Panc1 (cell line): ENCODE results near the gene BMP3. TPM values are rescaled to one million over a fixed set of nuclear protein-coding genes. Genes with fewer than 3 reads are reported as not detected.

Source experiments
- ATAC-seq: fragments of 200-7000 bp; cut with Tn5 transposase; 2 replicates; pipeline ENCODE4 v1.9.1; 2020; ENCODE audit warnings: mild to moderate bottlenecking, moderate library complexity
- BruUV-seq: library from RNA; stranded (reverse); fragments of 400-500 nt; replicated peaks from 2 replicates; lab custom pipeline; 2021; lab: Mats Ljungman, UMichigan
- CTCF ChIA-PET: fragments of 300-600 bp; sonication (Branson Sonifier 250); formaldehyde crosslinking; loops from one replicate; lab custom pipeline; 2022; ENCODE audit warnings: antibody characterized with exemption; lab: Charles Lee
- POLR2A ChIA-PET: fragments of 300-600 bp; sonication (Branson Sonifier 250); formaldehyde crosslinking; loops from one replicate; lab custom pipeline; 2022; ENCODE audit warnings: antibody characterized with exemption; lab: Charles Lee
- DNase-seq: peaks from one replicate; pipeline ENCODE4 v3.0.0-alpha.2; 2010; ENCODE audit warnings: low read depth, low spot score
- H3K27ac ChIP-seq: 2 replicates; pipeline ENCODE4 v1.5.1; 2011; ENCODE audit warnings: mild to moderate bottlenecking, low read length, inconsistent platforms
- H3K27me3 ChIP-seq: fragments of 200-500 bp; sonication (Bioruptor generic); 2 replicates; pipeline ENCODE4 v1.6.0; 2014; ENCODE audit warnings: low read length, inconsistent platforms; ENCODE audit not compliant: control insufficient read depth, insufficient read depth
- H3K36me3 ChIP-seq: fragments of 200-500 bp; sonication (Bioruptor generic); 2 replicates; pipeline ENCODE4 v1.5.1; 2014; ENCODE audit warnings: inconsistent platforms, mild to moderate bottlenecking, low read length, moderate library complexity; ENCODE audit not compliant: control insufficient read depth, insufficient read depth
- H3K4me1 ChIP-seq: 2 replicates; pipeline ENCODE4 v1.5.1; 2011; ENCODE audit warnings: inconsistent platforms, mild to moderate bottlenecking, low read length, moderate library complexity; ENCODE audit not compliant: control insufficient read depth, insufficient read depth
- H3K4me3 ChIP-seq, 2 experiments: 2 replicates each; pipeline ENCODE4 v1.5.1; 2011 to 2012; ENCODE audit warnings: low read depth in 2 of 2, low read length in 2 of 2, mild to moderate bottlenecking in 2 of 2, inconsistent platforms in 1 of 2, moderate library complexity in 1 of 2
- H3K9me3 ChIP-seq: fragments of 200-500 bp; sonication (Bioruptor generic); 2 replicates; pipeline ENCODE4 v1.5.1; 2014; ENCODE audit warnings: low read depth, mild to moderate bottlenecking, inconsistent platforms, low read length, moderate library complexity; ENCODE audit not compliant: control insufficient read depth, insufficient read depth
- CTCF ChIP-seq: fragments of 450-650 bp; IDR thresholded peaks from 2 replicates; pipeline ENCODE4 v1.5.1; 2017; ENCODE audit warnings: mild to moderate bottlenecking
- POLR2AphosphoS5 ChIP-seq: IDR thresholded peaks from 2 replicates; pipeline ENCODE4 v1.6.1; 2012; ENCODE audit warnings: mild to moderate bottlenecking, low read depth, low read length, moderate library complexity
- REST ChIP-seq, 2 experiments: IDR thresholded peaks; 2 replicates each; pipeline ENCODE4 v1.6.1; 2011 to 2012; ENCODE audit warnings: low read depth in 2 of 2, control low read depth in 1 of 2, low read length in 1 of 2, mild to moderate bottlenecking in 1 of 2, moderate library complexity in 1 of 2; ENCODE audit not compliant: insufficient read depth in 1 of 2
- SIN3A ChIP-seq: IDR thresholded peaks from 2 replicates; pipeline ENCODE4 v1.6.1; 2012; ENCODE audit warnings: low read depth, mild to moderate bottlenecking, low read length, moderate library complexity, borderline replicate concordance; ENCODE audit not compliant: insufficient read depth
- TCF7L2 ChIP-seq: IDR thresholded peaks from 2 replicates; pipeline ENCODE4 v1.6.1; 2011; ENCODE audit warnings: mild to moderate bottlenecking, low read depth, low read length, inconsistent platforms
- in situ Hi-C: cut with HindIII; loops from 2 replicates; pipeline ENCODE4 v1.10.0; 2016; ENCODE audit warnings: low sequenced_read_pairs, low pct_unique_long_range_greater_than_20kb
- intact Hi-C: fragments of 100-400 bp; cut with micrococcal nuclease; formaldehyde crosslinking; loops from one replicate; pipeline ENCODE4 v1.10.0; 2022; ENCODE audit not compliant: unreplicated experiment
- total RNA-seq: library from RNA; stranded (reverse); gene quantifications from one replicate; pipeline ENCODE4 v1.2.1, GENCODE V29; 2021; ENCODE audit not compliant: unreplicated experiment

BMP3 gene
- total RNA-seq, 1 experiment from 2014 or later: 0.08 TPM

GRCh38 chr4:81039351-81039972 is 9.0 kb downstream of the BMP3 start:
- in situ Hi-C loops: no loop called here
- no peaks in the 10 kb centered on the region for H3K9me3 ChIP-seq
- no peaks in the 10 kb centered on the region for H3K36me3 ChIP-seq
- CTCF ChIA-PET: interaction anchor here (1.0 kb wide), 1 partner anchor 677 kb away, joined by 5 read pairs; no protein-coding TSS in a partner anchor
- no peak for TF ChIP-seq CTCF
- TF ChIP-seq TCF7L2: no peak
- no peak for TF ChIP-seq POLR2AphosphoS5
- TF ChIP-seq REST (IDR thresholded peaks at IDR 0.05; ENCODE audit: insufficient read depth in 1 of 2, low read depth in 2 of 2, low read length in 1 of 2): no peak
- no peak for TF ChIP-seq SIN3A
- no TSS peak for BruUV-seq
- no peaks in the 10 kb centered on the region for H3K27me3 ChIP-seq
- no peak overlapping the region for H3K4me3 ChIP-seq
- no peak for ATAC-seq
- intact Hi-C loops: no loop called here
- DNase-seq: no peak
- no peak overlapping the region for H3K27ac ChIP-seq
- H3K4me1 ChIP-seq: no peaks in the 10 kb centered on the region
- POLR2A ChIA-PET: no interaction called here

GRCh38 chr4:81040012-81040659 is 9.6 kb downstream of the BMP3 start:
- Histone ChIP-seq H3K27me3 (no peaks in the 10 kb centered on the region), H3K4me3 (no peak overlapping the region), H3K4me1 (no peaks in the 10 kb centered on the region), H3K36me3 (no peaks in the 10 kb centered on the region), H3K27ac (no peak overlapping the region), H3K9me3 (no peaks in the 10 kb centered on the region)
- CTCF ChIA-PET: interaction anchor here (0.8 to 1.0 kb wide), 2 partner anchors 9 to 677 kb away, joined by 3 to 5 read pairs; no protein-coding TSS in a partner anchor
- ATAC-seq (no peak), DNase-seq (no peak)
- intact Hi-C loops: loop anchor here (10.0 kb wide), 1 partner anchor 415 kb away; no protein-coding TSS in a partner anchor
- TF ChIP-seq POLR2AphosphoS5: no peak
- peak; percentile 49; the same call in 1 of the 2 replicates for TF ChIP-seq CTCF
- in situ Hi-C loops: no loop called here
- POLR2A ChIA-PET: no interaction called here
- no TSS peak for BruUV-seq
